Stimulated activated CD8-positive, alpha-beta memory T cell treated with anti-CD3 and anti-CD28 coated beads, Interleukin-7, amount 100 ng/mL, for 1 hour (primary cell): ENCODE data around the gene NF1.
"Not testable (repeated sequence)": the region's sequence is repeated elsewhere in the genome, so short reads cannot be mapped to it uniquely, and the experiment has no call there.

Experiments used
- DNase-seq, 2 donors: peaks; one replicate each; pipeline ENCODE4 v3.0.0-alpha.2; 2020; ENCODE audit warnings: low read depth in 2 of 2

NF1 gene

GRCh38 chr17:31295489-31295871 lies 200.7 kb downstream of the NF1 start:
- DNase-seq, result no peak

- no peak for DNase-seq
These were observed 201.4 kb downstream of the NF1 start for GRCh38 chr17:31296142-31296541.

GRCh38 chr17:31297090-31297489 lies 202.3 kb downstream of the NF1 start, which contains the start of gene OMG:
TSS of gene OMG (minus strand) at chr17:31297239. CDS start at chr17:31296331, 908 bp downstream.
- DNase-seq, result no peak

- DNase-seq, result no peak
These were observed 204.8 kb downstream of the NF1 start for GRCh38 chr17:31299624-31300023.

- DNase-seq, result no peak
These were observed 212.9 kb downstream of the NF1 start for GRCh38 chr17:31307640-31308039.

- DNase-seq, result no peak
These were observed 213.9 kb downstream of the NF1 start for GRCh38 chr17:31308372-31309334.

DNA sequence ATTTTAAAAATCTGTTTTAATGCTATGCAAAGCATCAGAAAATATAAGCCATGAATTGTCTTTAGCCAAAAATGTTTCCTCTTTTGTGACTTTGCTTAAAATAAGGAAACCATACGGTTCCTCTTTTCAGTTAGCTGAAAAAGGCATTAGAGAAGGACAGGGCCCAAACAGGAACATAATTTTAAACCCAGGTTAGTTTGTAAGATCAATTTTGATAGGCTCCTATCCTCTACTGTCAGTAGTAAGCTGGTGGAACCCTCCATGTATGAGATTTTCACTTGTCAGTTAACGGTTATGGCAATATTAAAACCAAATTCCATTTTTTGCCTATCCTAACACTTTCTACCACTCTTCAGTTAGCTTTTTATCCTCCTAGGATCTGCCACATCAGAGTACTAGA lies 214.8 kb downstream of the NF1 start:
- DNase-seq, result no peak

GRCh38 chr17:31310260-31310659 lies 215.5 kb downstream of the NF1 start:
- no peak for DNase-seq

DNA sequence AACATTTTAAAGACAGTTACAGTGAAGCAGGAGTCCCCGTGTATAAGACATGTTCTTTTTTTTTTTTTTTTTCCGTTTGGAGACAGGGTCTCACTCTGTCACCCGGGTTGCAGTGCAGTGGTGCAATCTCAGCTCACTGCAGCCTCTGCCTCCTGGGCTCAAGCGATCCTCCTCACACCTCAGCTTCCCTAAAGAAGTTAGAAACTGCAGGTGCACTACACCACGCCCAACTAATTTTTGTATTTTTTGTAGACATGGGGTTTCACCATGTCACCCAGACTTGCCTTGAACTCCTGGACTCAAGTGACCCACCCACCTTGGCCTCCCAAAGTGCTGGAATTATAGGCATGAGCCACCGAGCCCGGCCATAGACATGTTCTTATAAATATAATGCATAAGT lies 216.1 kb downstream of the NF1 start:
- DNase-seq, result no peak

DNA sequence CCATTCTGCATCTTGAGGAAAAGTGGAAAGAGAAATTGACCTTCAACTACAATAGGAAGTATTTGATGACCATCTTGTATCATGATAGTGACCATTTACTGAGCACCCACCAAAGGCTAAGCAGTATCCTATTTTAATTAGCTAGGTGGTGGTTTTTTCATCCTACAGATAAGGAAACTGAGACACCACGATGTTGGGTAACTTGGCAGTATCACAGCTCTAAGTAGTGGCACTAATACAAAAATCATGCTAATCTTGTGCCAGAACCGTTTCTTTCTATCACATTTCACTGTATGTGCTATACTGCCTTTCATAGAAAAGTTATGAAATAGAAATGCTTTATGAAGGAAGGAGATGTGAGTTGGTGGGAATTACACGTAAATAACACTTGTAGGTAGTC lies 216.7 kb downstream of the NF1 start:
- DNase-seq, result no peak

DNA sequence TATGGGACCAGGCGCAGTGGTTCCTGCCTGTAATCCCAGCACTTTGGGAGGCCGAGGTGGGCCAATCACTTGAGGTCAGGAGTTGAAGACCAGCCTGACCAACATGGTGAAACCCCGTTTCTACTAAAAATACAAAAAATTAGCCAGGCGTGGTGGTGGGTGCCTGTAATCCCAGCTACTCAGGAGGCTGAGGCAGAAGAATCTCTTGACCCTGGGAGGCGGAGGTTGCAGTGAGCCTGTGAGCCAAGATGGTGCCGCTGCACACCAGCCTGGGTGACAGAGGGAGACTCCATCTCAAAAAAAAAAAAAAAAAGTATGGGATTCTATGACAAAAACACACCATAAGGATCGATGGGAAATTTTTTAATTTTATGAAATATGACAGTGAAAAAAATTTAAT lies 217.4 kb downstream of the NF1 start:
- not testable (repeated sequence) for DNase-seq

- DNase-seq, result no peak
These were observed 219.4 kb downstream of the NF1 start, which contains the start of gene EVI2B for GRCh38 chr17:31313982-31314781. TSS of gene EVI2B (minus strand) at chr17:31314054. CDS start at chr17:31305609, 8,445 bp downstream.

GRCh38 chr17:31314782-31315100 lies 220.0 kb downstream of the NF1 start:
- DNase-seq, result no peak

- peak; percentile 23 to 26 for DNase-seq
These were observed 223.6 kb downstream of the NF1 start for GRCh38 chr17:31318298-31318801.

DNA sequence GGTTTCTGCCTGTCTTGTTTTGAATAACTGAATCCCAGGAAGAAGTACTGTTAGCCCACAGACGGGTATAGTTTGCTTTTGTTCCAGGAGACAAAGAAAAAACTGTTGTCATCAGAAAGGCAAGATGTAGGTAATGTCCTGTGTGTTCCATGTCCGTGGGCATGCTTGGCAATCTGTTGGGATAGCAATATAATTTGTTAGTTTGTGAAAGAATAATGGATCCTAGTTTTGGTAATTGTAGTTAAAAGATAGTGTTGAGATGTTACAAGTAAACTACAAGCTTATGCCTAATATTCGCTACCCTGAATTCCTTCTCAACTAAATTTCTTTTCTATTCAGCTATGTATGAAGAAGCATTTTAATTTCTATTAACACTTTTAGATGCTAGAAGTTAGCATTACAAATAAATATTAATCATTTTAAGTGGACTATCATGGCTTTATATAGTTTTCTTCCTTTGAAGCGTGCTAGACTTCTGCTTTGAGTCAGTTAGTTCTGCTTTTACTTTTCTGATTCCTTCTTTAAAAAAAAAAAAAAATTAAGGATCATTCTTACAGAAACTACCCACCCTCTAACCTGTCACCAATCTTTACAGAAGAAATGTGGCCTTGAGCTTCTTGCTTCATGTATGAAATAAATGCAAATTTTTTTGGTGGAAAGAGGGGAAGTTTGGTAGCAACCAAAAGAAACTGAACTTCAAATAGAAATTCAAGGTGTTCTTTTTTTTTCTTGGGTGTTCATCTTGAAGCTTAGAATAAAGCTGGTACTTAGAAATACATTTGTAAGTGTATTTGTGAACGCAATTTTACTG lies 224.3 kb downstream of the NF1 start:
- no peak for DNase-seq

GRCh38 chr17:31320241-31320640 lies 225.5 kb downstream of the NF1 start:
- no peak for DNase-seq

- no peak for DNase-seq
These were observed 226.0 kb downstream of the NF1 start for GRCh38 chr17:31320791-31321190.

GRCh38 chr17:31321481-31321880 lies 226.7 kb downstream of the NF1 start, which contains the start of gene EVI2A:
TSS of gene EVI2A (minus strand) at chr17:31321622. CDS start at chr17:31319013, 2,609 bp downstream.
- DNase-seq, result peak; percentile 49 to 56

DNA sequence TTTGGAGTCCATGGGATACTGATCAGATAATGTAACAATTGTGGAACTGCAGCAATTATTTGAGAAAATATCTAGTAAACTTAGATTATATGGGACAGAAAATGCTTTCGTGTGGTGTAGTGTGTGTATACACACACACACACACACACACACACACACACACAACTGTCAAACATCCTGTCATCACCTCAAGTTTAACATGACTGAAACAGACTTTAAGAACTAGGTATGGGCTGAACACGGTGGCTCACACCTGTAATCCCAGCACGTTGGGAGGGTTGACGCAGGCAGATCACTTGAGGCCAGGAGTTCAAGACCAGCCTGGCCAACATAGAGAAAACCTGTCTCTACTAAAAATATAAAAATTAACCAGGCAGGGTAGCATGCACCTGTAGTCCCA lies 227.2 kb downstream of the NF1 start:
- DNase-seq, result no peak

DNA sequence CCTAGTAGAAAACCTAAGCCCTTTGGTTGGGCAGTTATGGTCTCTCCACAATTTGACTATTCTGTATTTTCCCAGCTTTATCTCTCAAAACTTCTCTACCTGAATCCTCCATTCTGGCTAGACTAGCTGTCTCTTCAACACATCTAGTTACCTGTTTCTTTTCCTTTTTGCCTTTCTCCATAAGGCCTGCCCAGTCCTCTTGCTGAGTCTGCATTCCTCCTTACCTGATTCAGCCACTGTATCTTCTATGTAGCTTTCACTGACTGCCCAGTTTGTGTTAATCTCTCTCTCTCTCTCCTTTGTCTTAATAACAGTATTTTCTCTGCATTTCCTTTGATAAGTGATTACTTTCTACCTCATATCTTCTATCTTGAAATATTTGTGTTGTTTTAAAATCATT lies 228.8 kb downstream of the NF1 start:
- DNase-seq, result no peak

DNA sequence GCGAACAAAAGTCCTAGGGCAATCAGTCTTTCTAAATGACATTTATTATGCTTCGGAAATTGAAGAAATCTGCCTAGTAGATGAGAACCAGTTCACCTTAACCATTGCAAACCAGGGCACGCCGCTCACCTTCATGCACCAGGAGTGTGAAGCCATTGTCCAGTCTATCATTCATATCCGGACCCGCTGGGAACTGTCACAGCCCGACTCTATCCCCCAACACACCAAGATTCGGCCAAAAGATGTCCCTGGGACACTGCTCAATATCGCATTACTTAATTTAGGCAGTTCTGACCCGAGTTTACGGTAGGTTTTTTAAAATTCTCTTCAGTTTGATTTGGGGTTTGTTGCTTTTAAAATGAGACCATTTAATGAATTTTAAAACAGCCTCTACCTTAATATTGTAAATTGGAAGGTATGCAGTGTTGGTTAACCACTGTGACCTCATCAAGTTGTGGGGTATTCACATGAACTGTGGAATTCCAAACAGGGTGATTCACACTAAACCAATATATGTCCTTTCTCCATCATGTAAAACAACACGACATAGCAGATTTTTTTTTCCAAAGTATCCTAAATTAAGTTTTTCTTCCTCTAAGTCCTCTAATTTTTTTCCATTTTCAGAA lies 232.9 kb downstream of the NF1 start:
- no peak for DNase-seq
